Fibroblast of the aortic adventitia (primary cell): ENCODE data around the gene SYT17. TPM values are rescaled to one million over a fixed set of nuclear protein-coding genes. Genes with fewer than 3 reads are reported as not detected.

Source experiments
- DNase-seq: peaks from one replicate; pipeline ENCODE4 v3.0.0-alpha.2; 2010; ENCODE audit warnings: low read depth
- H3K4me3 ChIP-seq: 2 replicates; pipeline ENCODE4 v1.5.1; 2011; ENCODE audit warnings: low read depth, mild to moderate bottlenecking, control low read depth, low read length, moderate library complexity
- total RNA-seq: library from RNA; depleted of rRNA; stranded (reverse); fragments of >200 nt; gene quantifications from 2 replicates; pipeline ENCODE4 v1.2.3, GENCODE V29; 2012; ENCODE audit warnings: low replicate concordance
- TF ChIP-seq, protein P1 (sequence below): IDR thresholded peaks from 2 replicates; pipeline ENCODE4 v1.5.1; 2011; ENCODE audit warnings: mild to moderate bottlenecking, low read length, control low read depth, inconsistent platforms; ENCODE audit not compliant: insufficient read depth

SYT17 gene
- total RNA-seq, 1 donor, result under 0.01 TPM

DNA sequence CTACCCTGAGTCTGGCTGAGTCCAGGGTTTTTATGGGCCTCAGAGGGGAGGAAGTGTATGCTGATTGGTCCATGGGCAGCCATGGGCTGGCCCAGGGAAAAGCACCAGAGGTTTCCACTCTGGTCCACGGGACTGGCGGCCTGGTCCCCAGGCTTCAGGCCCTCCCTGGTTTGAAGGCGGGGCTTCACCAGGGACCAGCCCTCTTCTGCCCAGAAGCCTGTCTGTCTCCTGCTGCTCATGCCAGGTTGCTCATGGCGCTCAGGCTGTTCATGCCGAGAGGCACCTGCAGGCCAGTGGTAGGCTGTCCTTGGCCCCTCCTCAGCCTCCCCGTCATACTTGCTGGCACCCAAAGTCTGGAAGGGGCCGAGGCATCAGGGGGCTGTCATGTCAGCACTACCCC, 72.5 kb downstream of the SYT17 start:
- no peak for DNase-seq
- TF ChIP-seq, protein P1, sequence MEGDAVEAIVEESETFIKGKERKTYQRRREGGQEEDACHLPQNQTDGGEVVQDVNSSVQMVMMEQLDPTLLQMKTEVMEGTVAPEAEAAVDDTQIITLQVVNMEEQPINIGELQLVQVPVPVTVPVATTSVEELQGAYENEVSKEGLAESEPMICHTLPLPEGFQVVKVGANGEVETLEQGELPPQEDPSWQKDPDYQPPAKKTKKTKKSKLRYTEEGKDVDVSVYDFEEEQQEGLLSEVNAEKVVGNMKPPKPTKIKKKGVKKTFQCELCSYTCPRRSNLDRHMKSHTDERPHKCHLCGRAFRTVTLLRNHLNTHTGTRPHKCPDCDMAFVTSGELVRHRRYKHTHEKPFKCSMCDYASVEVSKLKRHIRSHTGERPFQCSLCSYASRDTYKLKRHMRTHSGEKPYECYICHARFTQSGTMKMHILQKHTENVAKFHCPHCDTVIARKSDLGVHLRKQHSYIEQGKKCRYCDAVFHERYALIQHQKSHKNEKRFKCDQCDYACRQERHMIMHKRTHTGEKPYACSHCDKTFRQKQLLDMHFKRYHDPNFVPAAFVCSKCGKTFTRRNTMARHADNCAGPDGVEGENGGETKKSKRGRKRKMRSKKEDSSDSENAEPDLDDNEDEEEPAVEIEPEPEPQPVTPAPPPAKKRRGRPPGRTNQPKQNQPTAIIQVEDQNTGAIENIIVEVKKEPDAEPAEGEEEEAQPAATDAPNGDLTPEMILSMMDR, result no peak
- H3K4me3 ChIP-seq, result no peak overlapping the region

DNA sequence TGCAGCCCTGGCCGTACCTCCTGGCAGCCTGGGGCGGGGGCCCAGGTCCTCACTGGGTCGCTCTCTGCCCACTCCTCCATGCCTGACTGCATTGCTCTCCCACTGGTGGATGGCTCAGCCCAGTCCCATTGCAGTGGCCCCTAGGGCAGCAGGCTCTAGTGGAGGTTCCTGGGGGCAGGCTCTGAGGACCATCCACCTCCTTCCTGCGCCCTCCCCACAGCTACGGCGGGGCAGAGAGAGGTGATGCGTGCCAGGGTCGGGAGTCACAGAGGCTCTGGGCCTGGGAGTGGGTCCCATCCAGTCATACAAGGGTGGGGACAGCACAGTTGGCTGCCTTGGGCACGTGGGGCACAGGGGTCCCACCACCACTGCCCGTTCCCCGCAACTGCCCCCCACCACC, 73.5 kb downstream of the SYT17 start:
- DNase-seq, result no peak
- H3K4me3 ChIP-seq, result no peak overlapping the region
- TF ChIP-seq, protein P1, result no peak

DNA sequence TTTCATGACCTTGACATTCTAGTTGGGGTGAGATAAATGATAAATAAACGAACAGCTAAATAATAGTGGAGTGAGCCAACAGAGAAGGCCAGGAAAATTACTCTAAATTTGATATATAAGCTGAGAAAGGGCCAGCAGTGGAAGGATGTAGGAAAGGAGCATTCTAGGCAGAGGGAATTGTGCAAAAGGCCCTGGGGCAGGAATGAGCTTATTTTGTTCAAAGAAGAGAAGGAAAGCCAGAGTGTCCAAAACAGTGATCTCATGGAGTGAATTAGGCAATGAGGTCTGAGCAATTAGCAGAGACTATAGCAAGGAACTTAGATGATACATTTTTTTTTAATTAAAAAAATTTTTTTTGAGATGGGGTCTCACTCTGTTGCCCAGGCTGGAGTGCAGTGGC, 74.1 kb downstream of the SYT17 start:
- TF ChIP-seq, protein P1, result no peak
- no peak overlapping the region for H3K4me3 ChIP-seq
- DNase-seq, result no peak

DNA sequence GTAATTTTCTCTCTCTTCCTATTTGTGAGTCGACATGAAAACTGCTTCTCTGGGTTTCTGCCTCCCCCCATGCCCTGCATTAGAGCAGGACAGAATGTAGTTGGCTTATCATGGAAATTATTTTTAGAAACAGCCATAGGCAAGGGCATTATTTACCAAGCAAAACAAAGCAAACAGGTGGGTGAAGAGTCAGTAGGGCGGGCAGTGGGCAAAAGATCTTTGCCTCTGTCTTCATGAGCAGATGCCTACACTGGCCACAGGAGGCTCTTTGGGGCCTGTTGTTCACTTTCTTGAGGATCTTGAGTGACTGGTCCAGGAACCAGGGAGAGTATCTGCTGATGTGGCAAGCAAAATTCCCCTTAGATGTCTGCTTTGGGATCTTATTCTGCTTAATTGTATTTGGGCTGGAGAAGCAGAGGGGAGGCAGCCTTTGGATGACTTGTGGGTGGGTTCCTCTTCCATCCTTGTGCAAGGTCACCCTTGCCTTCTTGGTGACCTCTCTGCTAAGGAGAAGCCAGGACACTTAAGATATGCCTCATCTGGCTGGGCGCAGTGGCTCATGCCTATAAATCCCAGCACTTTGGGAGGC, 75.0 kb downstream of the SYT17 start:
- H3K4me3 ChIP-seq, result no peak overlapping the region
- TF ChIP-seq, protein P1, result no peak
- no peak for DNase-seq

DNA sequence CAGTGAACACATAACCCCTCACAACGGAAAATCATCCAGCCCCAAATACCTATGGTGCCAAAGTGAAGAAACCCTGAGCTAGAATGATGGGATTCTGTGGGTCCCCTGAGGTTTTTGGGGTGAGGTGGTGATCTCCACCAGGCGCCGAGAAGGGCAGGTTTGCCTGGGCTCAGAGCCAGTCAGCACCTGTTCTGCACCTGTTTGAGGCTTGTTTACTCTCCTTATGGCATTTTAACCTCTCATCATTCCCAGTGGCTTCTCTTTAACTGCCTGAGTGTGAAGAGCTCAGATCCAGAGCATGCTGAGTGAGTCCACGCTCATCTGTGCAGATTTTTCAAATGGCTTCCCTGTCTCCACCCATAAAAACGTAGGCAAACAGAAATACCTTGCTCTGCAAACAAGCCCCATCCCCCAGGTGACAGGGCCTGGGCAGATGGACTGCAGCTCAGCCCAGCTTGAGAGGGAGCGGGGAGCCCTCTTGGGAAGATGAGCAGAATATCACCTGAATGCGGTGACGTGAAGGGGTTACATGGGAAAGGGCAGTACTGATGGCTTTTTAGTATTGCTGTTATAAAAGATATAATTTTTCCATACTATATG, 77.4 kb downstream of the SYT17 start:
- no peak for DNase-seq
- TF ChIP-seq, protein P1, result no peak
- no peak overlapping the region for H3K4me3 ChIP-seq

DNA sequence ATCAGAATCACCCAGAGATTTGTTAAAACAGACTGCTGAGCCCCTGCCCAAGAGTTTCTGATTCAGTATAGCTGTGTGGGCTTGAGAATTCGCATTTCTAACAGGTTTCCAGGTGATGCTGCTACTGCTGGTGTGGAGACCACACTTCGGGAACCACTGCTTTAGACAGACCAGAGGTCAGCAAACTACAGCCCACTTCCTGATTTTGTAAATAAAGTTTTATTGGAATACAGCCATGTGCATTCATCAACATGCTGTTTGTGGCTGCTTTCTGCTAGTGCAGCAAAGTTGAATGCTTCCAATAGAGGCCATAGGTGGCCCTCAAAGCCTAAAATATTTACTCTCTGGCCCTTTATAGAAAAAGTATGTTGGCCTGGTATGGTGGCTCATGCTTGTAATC, 84.9 kb downstream of the SYT17 start:
- TF ChIP-seq, protein P1, result no peak
- no peak overlapping the region for H3K4me3 ChIP-seq
- no peak for DNase-seq

DNA sequence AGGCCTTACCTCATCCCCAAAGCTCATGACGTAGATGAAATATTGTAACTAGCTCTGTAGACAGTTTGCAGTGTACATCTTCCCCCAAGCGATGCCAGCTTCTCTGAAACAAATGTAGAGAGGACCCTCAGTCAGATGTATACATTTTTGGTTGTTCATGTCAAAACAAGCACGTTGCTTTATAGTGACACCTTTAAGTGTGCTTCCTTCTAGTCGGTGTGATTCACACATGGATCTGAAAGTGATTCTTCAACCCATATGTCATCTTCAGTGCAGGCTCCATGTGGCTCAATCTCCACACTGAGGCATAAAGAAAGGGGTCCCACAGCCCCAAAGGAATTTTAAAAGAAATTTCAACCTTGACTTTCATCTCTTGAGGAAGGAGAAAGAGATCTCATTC, 86.6 kb downstream of the SYT17 start:
- TF ChIP-seq, protein P1, result no peak
- DNase-seq, result no peak
- no peak overlapping the region for H3K4me3 ChIP-seq
